ENCODE results near the gene TRAM2. TPM values are rescaled to one million over a fixed set of nuclear protein-coding genes. Genes with fewer than 3 reads are reported as not detected.

TRAM2 gene
- total RNA-seq, 2 donors from 2014 or later: 40.8 to 46.9 TPM

- intact Hi-C loops (cut with DNase I): no loop called here
- DNase-seq (ENCODE audit: low spot score): no peak
Measured at GRCh38 chr6:52518279-52518945, 58.4 kb downstream of the TRAM2 start.

GRCh38 chr6:52517502-52518278 lies 59.2 kb downstream of the TRAM2 start:
- DNase-seq (ENCODE audit: low spot score): peak; percentile 95
- intact Hi-C loops (cut with DNase I): no loop called here

GRCh38 chr6:52516943-52517342 lies 59.9 kb downstream of the TRAM2 start:
- DNase-seq (ENCODE audit: low spot score): no peak
- intact Hi-C loops (cut with DNase I): no loop called here

GRCh38 chr6:52516269-52516668 lies 60.6 kb downstream of the TRAM2 start:
- intact Hi-C loops (cut with DNase I): no loop called here
- no peak for DNase-seq (ENCODE audit: low spot score)

GRCh38 chr6:52515219-52515960 lies 61.5 kb downstream of the TRAM2 start:
- intact Hi-C loops (cut with DNase I): no loop called here

GRCh38 chr6:52514514-52514913 lies 62.3 kb downstream of the TRAM2 start:
- intact Hi-C loops (cut with DNase I): no loop called here
- DNase-seq (ENCODE audit: low spot score): peak; percentile 92

More at GRCh38 chr6:52515219-52515960, 61.5 kb downstream of the TRAM2 start:
- no peak for DNase-seq (ENCODE audit: low spot score)

GRCh38 chr6:52513896-52514295 lies 63.0 kb downstream of the TRAM2 start:
- DNase-seq (ENCODE audit: low spot score): no peak
- intact Hi-C loops (cut with DNase I): loop anchor here in 1 of 2 donors (2.0 kb wide), 1 partner anchor 63 kb away; the partner anchor contains the start of gene TRAM2

- DNase-seq (ENCODE audit: low spot score): no peak
- intact Hi-C loops (cut with DNase I): loop anchor here in 1 of 2 donors (2.0 kb wide), 1 partner anchor 63 kb away; the partner anchor contains the start of gene TRAM2
Measured at GRCh38 chr6:52513464-52513863, 63.4 kb downstream of the TRAM2 start.

GRCh38 chr6:52512199-52512598 lies 64.7 kb downstream of the TRAM2 start:
- no peak for DNase-seq (ENCODE audit: low spot score)
- intact Hi-C loops (cut with DNase I): loop anchor here in 1 of 2 donors (2.0 kb wide), 1 partner anchor 65 kb away; the partner anchor contains the start of gene TRAM2

GRCh38 chr6:52511572-52512151 lies 65.2 kb downstream of the TRAM2 start:
- intact Hi-C loops (cut with DNase I): loop anchor here in 1 of 2 donors (2.0 kb wide), 1 partner anchor 65 kb away; the partner anchor contains the start of gene TRAM2
- DNase-seq (ENCODE audit: low spot score): no peak

GRCh38 chr6:52511163-52511562 lies 65.7 kb downstream of the TRAM2 start:
- DNase-seq (ENCODE audit: low spot score): no peak
- intact Hi-C loops (cut with DNase I): no loop called here

GRCh38 chr6:52510213-52510562 lies 66.7 kb downstream of the TRAM2 start:
- DNase-seq (ENCODE audit: low spot score): no peak
- intact Hi-C loops (cut with DNase I): no loop called here

GRCh38 chr6:52509281-52510212 lies 67.3 kb downstream of the TRAM2 start:
- intact Hi-C loops (cut with DNase I): no loop called here
- DNase-seq (ENCODE audit: low spot score): no peak

- intact Hi-C loops (cut with DNase I): no loop called here
Measured at GRCh38 chr6:52508261-52508739, 68.6 kb downstream of the TRAM2 start.

GRCh38 chr6:52507557-52508260 lies 69.2 kb downstream of the TRAM2 start:
- intact Hi-C loops (cut with DNase I): no loop called here
- DNase-seq (ENCODE audit: low spot score): no peak

More at GRCh38 chr6:52508261-52508739, 68.6 kb downstream of the TRAM2 start:
- no peak for DNase-seq (ENCODE audit: low spot score)

- intact Hi-C loops (cut with DNase I): no loop called here
- no peak for DNase-seq (ENCODE audit: low spot score)
Measured at GRCh38 chr6:52506476-52506875, 70.4 kb downstream of the TRAM2 start.

GRCh38 chr6:52505726-52506409 lies 71.0 kb downstream of the TRAM2 start:
- intact Hi-C loops (cut with DNase I): no loop called here
- DNase-seq (ENCODE audit: low spot score): no peak

All from posterior vena cava (tissue), 2 donors.